IMR-90 (cell line): Measurements from ENCODE around the gene XRCC4.

Experiments used
- BHLHE40 ChIP-seq: fragments of 150-350 bp; IDR thresholded peaks from 2 replicates; pipeline ENCODE4 v1.6.1; 2016; ENCODE audit warnings: mild to moderate bottlenecking, low read depth, low read length
- CEBPB ChIP-seq: IDR thresholded peaks from 2 replicates; pipeline ENCODE4 v1.6.1; 2012; ENCODE audit warnings: low read depth, low read length, improper control_type of control experiment
- CTCF ChIP-seq: conservative IDR thresholded peaks from 2 replicates; pipeline ENCODE4 v1.5.1; 2012; ENCODE audit warnings: mild to moderate bottlenecking, low read depth, low read length, improper control_type of control experiment
- FOS ChIP-seq: fragments of 150-350 bp; IDR thresholded peaks from 2 replicates; pipeline ENCODE4 v1.6.1; 2016; ENCODE audit warnings: low read depth, low read length
- MAFK ChIP-seq: IDR thresholded peaks from 2 replicates; pipeline ENCODE4 v1.6.1; 2012; ENCODE audit warnings: low read depth, low read length, improper control_type of control experiment
- MAZ ChIP-seq: IDR thresholded peaks from 2 replicates; pipeline ENCODE4 v1.6.1; 2012; ENCODE audit warnings: low read depth, mild to moderate bottlenecking, low read length, improper control_type of control experiment, moderate library complexity, borderline replicate concordance
- MXI1 ChIP-seq: IDR thresholded peaks from 2 replicates; pipeline ENCODE4 v1.6.1; 2012; ENCODE audit warnings: low read depth, mild to moderate bottlenecking, low read length, moderate library complexity, borderline replicate concordance
- POLR2A ChIP-seq: IDR thresholded peaks from 2 replicates; pipeline ENCODE4 v1.6.1; 2012; ENCODE audit warnings: mild to moderate bottlenecking, low read depth, low read length
- RAD21 ChIP-seq: IDR thresholded peaks from 2 replicates; pipeline ENCODE4 v1.6.1; 2012; ENCODE audit warnings: low read length, improper control_type of control experiment
- RCOR1 ChIP-seq: IDR thresholded peaks from 2 replicates; pipeline ENCODE4 v1.6.1; 2012; ENCODE audit warnings: mild to moderate bottlenecking, low read length, improper control_type of control experiment; ENCODE audit not compliant: insufficient replicate concordance
- SMC3 ChIP-seq: fragments of 150-350 bp; IDR thresholded peaks from 2 replicates; pipeline ENCODE4 v1.6.1; 2016; ENCODE audit warnings: low read depth, mild to moderate bottlenecking, antibody characterized with exemption, low read length, moderate library complexity
- TF ChIP-seq, protein P1 (sequence below): fragments of 150-350 bp; IDR thresholded peaks from 2 replicates; pipeline ENCODE4 v1.6.1; 2017; ENCODE audit warnings: mild to moderate bottlenecking, antibody characterized with exemption, low read length, low read depth

DNA sequence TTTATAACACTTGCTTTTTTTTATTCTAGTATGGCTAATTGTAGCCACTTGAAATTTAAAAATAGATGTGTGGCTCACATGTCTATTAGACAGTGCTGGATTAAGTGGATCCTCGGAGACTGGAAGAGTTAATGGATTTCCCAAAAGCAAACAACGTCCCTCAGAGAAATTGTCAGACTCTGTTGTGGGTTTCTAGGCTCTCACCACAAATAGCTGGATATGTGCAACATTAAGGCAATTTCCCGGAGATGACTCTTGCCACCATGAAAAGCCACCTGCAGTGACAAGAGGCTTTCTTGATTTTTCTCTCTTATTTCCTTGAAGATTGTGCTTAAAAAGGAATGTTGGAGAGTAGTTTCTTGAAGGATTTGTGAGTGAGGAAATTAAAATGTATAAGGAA lies 43.3 kb upstream of the XRCC4 start:
- TF ChIP-seq POLR2A, result no peak
- no peak for TF ChIP-seq RAD21
- no peak for TF ChIP-seq CTCF
- TF ChIP-seq RCOR1, result no peak
- no peak for TF ChIP-seq SMC3
- TF ChIP-seq MAZ, result no peak
- TF ChIP-seq MXI1, result no peak
- no peak for TF ChIP-seq CEBPB
- TF ChIP-seq MAFK, result no peak
- TF ChIP-seq FOS, result no peak
- TF ChIP-seq, protein P1, sequence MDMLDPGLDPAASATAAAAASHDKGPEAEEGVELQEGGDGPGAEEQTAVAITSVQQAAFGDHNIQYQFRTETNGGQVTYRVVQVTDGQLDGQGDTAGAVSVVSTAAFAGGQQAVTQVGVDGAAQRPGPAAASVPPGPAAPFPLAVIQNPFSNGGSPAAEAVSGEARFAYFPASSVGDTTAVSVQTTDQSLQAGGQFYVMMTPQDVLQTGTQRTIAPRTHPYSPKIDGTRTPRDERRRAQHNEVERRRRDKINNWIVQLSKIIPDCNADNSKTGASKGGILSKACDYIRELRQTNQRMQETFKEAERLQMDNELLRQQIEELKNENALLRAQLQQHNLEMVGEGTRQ, result no peak
- no peak for TF ChIP-seq BHLHE40
